Endometrial microvascular endothelial cells (primary cell): ENCODE measurements around the gene UBE2H. TPM values are rescaled to one million over a fixed set of nuclear protein-coding genes. Genes with fewer than 3 reads are reported as not detected.

Experiments used
- in situ Hi-C: cut with HindIII; loops from 2 replicates; pipeline ENCODE4 v1.10.0; 2017; ENCODE audit warnings: low sequenced_read_pairs, low pct_unique_long_range_greater_than_20kb; ENCODE audit errors: inconsistent ontology term
- total RNA-seq: library from RNA; depleted of rRNA; stranded (reverse); fragments of >200 nt; gene quantifications from one replicate; pipeline ENCODE4 v1.2.3, GENCODE V29; 2015; ENCODE audit errors: inconsistent ontology term

Gene UBE2H
- total RNA-seq, 1 donor from 2014 or later = 47.3 TPM

DNA sequence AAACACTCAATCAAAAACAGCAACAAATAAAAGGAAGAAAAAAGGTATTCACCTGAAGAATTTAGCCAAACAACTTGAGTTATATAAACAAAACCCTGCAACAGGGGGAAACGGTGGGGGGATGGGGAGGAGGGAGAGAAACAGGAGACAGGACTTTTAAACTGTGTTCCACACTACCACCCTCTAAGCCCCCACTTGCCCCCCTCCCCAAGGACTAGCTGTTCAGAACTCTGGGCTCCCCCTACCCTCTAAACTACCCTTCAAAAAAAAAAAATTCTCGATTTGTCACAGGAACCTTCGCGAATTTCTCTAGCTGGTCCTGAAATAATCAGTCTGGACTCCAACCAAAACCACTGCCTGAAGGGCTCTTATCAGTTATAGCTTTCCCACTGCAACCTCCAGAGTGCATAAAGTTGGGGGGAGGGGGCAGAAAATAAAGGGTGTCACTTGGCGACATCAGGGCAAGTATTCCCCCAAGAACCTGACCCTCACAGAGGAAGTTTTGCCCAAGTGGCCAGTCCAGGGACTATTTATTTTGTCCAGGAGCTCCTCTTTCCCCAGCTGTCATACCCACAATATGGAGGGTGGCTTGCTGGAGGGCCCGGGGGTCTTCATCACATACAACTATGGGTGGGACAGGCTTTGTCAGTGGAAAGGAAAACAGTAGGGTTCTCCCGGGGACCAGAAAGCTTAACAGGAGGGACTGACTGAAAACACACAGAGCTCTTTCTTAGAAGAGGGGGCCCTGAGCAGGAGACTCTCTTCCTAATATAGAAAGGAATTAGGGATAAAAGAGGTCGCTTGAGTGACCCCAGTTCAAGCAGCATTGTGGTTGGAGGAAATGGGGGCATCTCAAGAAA, 1.3 kb downstream of the UBE2H start:
- in situ Hi-C loops = loop anchor here (10.0 kb wide), 1 partner anchor 53 kb away; no protein-coding TSS in a partner anchor

DNA sequence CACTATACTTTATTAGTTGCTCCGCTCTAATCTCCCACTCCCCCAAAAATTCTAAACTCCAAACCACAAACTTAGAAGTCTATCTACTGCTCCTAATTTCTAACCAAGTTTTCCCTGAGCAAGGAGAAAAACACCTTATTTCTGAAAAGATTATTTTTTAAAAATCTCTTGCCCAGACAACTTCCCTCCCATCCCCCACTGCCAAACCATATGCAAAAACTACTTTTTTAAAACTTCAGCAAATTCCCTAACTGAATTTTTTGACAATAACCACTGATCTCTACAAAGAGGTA, 1.9 kb downstream of the UBE2H start:
- in situ Hi-C loops = loop anchor here (10.0 kb wide), 1 partner anchor 54 kb away; no protein-coding TSS in a partner anchor

DNA sequence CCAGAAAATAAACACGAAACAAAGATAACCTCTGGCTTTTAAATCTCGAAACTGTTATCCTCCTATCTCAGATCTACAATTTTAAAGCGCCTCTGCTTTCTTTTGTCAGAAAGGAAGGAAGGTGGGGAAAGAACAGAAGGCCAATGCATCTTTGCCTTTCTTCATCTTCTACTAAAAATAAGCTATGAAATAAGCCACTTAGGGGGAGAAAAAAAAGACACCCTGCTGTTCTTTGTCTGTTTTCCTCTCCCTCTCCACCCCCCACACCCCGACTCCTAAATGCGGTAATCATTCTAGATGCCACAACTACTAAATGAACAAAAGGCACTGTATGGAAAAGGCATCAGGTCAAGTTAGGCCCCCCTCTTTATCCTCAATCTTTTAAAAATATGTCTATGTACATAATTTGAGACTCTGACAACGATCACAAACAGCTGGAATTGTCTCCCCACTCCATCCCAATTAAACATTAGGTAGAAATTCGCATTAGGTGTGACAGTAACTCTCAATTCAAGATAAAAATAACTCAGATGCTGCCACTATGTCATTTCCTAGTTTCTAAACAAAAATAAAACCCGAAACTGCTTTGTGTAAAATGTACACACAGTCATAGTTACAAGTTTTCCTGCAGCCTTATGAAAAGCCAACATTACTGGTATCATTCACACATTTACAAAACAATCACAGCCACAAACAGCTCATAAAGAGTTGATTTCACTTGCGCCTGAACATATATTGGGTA, 2.4 kb downstream of the UBE2H start:
- in situ Hi-C loops = loop anchor here (10.0 kb wide), 1 partner anchor 54 kb away; no protein-coding TSS in a partner anchor

DNA sequence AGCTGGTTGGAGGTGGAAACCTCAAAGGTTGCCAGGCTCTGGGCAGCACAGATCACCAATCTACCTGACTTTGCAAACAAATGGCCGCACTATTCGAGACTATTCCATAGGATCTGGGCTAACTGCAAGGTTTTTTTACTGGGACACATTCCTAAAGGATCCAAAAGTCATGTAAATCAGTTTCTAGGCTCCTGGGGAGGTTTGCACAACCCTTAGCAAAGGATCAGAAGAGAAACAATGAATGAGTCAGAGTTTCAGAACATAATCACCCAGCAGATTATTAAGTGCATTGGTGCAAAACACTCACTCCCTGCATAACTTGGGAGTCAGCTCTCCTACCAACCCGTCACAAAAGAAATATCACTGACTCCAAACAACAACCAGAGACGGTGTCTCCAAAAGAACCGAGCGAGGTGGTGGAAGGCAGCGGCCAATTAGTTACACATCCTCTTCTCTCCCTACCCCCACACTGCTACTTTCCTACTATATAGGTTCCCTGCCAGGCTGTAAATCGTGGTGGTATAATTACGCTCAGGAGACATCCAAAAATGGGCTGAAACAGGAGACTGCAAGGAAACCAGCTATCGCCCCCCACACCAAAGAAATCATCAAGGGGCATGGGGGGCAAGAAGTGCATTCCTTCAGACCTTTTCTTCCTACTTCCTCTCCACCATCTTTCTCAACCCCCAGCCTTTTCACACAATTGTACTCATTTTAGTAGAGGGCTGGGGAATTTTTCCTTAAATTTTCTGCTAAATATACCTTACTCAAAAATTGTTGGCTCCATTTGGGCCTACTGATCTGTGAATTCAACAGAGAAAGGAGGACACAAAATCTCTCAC, 3.2 kb downstream of the UBE2H start:
- in situ Hi-C loops = loop anchor here (10.0 kb wide), 1 partner anchor 55 kb away; no protein-coding TSS in a partner anchor

DNA sequence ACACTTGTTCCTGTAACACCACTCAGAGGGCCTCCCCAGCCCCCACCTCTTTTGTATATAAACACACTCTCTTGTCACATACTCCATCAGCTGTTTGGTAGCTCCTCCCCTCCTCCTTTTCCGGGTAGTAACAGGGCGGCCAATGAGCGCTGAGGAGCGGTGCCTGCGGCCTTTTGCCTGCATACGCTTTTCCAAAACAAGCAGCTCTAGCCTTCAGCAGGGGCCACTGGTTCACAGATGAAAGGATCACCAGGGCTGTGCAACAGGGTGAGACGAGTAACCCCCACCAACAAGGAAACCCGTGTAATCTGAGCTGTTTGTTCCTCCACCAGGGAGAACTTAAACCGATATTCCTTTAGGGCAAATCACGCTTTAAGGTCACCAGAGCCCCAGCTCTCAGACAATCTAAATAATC, 3.9 kb downstream of the UBE2H start:
- in situ Hi-C loops = no loop called here

DNA sequence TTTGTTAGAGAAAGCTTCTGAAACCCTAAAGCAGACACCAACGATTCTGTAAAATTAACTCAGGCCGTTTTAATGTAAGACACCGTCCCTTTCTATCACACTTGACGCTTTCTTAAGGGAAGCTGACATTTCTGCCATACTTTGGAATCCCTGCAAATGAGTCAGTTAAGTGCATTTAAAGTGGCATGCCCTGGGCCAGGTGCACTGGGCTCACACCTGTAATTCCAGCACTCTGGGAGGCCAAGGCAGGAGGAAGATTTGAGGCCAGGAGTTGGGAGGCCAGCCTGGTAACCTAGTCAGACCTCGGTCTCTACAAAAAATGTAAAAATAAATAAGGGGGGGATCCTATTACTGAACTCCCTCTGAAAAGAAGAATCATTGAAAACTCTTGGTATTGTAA, 4.4 kb downstream of the UBE2H start:
- in situ Hi-C loops = no loop called here

DNA sequence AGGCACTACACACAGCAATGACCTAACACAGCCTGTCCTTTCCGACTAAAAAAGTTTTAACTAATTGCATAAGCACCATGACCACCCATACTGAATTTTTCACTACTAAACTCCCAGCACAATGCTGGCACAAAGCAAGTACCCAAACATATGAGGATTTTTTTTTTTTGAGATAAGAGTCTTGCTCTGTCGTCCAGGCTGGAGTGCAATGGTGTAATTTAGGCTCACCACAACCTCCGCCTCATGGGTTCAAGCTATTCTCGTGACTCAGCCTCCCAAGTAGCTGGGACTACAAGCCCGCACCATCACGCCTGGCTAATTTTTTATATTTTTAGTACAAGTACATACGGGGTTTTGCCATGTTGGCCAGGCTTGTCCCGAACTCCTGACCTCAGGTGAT, 5.1 kb downstream of the UBE2H start:
- in situ Hi-C loops = no loop called here

DNA sequence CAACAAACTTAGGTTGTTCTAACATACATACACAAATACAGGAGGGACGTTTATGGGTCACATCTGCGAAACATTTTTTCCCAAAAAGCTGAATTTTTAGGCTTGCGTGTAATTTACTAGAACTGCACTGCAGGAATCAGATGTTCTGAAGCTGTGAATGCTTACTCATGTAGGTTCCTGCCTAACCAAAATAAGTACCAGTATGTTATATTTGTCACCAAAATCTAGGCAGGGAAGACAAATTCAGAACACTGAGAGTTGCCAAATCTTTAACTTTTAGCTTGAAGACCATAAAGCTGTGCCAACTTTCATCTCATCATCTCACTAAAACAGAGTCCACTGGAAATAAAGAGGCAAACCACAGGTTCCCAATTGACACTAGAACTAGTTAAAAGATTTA, 5.7 kb downstream of the UBE2H start:
- in situ Hi-C loops = no loop called here

DNA sequence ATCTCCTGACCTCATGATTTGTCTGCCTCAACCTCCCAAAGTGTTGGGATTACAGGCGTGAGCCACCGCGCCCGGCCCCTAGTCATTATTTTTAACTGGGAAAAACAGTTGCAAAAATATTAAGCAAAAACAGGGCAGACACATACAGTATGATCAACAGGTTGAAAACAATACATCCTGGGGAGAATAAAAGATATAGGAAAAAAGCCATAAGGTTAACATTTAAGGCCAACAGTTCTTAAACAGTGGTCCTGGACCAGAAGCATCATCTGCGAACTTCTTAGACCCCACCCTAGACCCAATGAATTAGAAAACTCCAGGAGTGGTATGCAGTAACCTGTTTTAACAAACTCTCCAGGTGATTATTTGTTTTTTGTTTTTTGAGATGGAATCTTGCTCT, 6.5 kb downstream of the UBE2H start:
- in situ Hi-C loops = no loop called here

DNA sequence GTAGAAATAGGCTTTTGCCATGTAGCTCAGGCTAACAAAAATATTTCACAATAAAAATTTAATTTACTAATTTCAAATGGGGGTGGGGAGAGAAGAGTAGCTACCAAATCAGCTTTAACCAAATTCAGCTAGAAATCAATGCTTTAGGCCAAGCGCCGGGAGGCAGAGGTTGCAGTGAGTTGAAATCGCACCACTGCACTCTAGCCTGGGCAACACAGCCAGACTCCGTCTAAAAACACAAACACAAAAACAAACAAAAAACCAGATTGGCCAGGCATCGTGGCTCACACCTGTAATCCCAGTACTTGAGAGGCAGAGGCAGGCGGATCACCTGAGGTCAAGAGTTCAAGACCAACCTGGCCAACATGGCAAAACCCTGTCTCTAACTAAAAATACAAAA, 9.4 kb downstream of the UBE2H start:
- in situ Hi-C loops = no loop called here

DNA sequence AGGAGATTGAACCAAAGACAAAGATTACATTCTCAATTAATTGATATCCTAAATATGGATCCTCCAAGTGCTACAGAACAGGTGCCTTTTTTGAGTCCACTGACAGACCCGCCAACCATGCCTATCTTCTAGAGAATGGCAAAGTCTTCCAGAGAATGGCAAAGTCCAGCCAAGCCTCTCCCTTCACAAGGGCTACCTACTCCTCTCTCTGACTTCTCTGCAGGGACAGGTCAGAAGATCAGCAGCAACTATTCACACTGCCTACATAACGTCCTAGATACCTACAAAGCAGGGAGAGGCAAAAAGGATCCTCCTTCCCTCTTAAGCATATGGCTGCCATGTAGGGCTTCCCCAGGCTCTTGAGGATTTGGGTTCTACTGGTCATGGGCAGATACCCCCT, 12.4 kb downstream of the UBE2H start:
- in situ Hi-C loops = no loop called here

DNA sequence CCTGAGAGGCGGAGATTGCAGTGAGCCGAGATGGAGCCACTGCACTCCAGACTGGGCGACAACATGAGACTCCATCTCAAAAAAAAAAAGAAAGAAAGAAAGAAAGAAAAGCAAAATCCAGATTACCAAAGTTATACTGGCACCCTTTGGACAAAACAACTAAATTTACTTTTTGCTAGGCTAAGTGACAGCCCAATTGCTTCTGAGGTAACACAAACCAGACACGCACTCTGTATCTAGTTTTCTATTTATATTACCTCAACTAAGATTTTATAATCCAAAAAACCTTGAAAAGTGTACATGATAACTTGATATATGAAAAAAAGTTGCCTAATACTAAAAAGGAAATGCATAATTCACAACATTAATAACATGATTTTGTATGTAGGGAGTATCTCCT, 12.9 kb downstream of the UBE2H start:
- in situ Hi-C loops = no loop called here

DNA sequence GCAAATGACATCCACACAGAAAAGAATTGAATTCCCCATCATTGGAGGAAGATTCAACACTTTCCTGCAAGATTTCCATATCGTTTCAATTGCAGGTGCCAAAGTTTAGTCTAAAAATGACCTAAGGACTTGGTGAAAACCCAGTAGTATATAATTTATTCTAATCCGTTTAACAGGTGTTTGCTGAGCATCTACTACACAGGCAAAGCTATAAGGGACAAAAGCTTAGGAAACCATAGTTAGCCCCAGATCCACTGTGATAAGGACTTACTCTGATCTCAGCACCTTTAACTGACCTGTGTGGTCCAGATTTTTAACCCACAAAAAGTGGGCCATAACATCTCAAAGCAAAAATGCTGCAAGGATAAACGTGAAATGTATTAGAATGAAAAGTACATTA, 19.1 kb downstream of the UBE2H start:
- in situ Hi-C loops = no loop called here

DNA sequence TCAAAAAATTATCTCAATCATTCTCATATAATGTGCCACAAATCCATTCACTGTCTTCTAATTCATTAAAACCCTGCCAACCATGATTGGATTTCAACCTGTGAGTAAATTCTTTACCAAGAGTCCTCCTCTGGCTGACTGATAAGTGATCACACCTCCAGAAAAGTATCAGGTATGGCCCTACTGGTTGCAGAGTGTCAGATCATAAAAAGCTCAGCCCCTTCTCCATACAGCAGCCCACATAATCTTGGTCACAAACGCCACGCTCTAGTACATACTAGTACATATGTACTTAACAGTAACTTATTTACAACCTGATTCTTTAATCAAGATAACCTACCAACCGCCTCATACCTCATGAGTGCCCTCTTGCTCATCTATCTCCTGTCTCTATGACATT, 26.1 kb downstream of the UBE2H start:
- in situ Hi-C loops = no loop called here

DNA sequence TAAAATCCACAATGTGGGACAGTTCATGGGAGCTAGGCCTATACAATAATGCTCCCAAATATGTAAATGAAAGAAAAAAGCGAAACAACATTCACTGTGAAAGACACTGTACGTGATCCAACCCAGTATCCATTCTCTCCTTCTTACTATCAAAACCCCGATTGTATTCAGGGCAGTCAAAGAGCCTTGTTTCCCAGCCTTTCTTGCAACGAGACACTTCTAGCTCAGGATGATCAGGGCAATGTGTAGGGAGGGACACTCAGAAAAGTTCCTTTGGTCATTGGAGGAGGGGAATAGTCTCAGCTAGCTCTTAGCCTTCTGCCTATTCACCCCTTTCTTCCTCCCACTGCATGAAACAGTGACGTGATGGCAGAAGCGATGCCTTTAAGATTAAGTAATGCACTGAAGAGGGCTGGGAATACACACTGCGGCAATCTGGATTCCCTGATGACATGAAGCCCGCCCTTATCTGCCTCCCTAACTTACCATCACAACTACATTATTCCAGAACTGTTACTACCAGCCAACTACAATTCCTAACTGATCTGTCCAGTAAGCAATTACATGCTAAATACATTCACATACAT, 27.3 kb downstream of the UBE2H start:
- in situ Hi-C loops = no loop called here

DNA sequence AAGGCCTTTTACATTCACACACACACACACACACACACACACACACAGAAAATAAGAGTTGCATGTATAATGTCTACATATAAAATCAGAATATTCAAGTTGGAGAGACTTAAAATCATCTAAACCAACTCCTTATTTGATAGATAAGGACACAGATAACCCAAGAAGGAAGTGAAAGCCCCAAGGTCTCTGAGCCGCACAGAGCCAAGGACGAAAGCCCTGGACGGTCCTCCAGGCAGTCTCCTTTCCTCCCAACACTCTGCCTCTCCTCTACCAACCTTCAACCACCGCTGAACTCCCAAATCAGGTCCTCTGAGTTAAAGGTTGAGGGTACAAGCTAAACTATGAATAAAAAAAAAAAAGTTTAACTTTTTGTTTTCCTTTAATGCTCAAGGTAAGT, 28.2 kb downstream of the UBE2H start:
- in situ Hi-C loops = no loop called here

DNA sequence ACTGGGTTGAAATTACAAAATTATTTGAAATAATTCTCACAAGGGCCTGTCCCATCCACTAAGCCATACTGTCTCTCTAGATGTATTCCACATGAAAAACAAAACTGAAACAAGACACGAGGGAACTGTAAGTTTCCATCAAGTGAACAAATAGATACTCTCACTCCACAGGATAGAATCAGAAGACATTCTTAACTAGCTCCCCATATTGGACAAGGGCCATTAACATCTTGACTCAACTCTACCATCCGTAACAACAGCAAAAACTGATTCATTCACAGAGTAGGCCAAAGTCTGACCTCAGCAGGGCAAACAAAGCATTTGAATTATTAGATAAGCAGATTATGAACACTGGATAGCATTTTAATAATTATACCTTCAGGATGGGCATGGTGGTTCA, 29.1 kb downstream of the UBE2H start:
- in situ Hi-C loops = no loop called here

DNA sequence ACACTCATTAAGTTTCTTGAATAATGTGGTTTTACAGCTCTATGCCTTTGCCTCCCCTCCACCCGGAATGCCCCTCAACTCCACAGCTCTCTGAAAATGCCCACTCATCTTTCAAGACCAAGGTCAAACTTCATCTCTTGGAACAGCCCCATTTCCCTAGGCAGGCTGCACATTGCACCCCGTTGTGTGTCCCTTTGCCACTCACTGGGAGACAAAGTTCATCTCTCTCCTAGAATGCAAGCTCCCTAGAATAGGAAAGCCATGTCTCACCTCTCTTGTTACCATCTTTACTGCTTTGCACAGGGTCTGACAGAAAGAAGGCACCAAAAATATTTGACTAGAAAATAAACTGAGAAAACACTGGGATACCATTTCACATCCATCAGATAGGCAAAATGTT, 33.3 kb downstream of the UBE2H start:
- in situ Hi-C loops = no loop called here

DNA sequence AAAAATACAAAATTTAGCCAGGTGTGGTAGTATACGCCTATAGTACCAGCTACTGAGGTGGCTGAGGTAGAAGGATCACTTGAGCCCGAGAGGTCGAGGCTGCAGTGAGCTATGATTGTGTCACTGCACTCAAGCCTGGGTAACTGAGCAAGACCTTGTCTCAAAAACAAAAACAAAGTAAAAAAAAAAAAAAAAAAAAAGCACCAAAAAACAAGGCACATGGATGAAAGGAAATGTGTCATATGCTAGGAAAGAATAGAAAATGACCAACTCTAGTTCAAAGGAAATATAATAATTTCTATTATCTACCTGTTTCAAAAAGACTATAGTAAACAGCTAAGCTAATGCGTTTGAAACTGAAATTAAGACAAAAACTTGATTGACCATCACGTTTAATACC, 33.8 kb downstream of the UBE2H start:
- in situ Hi-C loops = no loop called here
